AG04449 (cell line): Measurements from ENCODE around the gene TGM4.
"Not testable (repeated sequence)": the region's sequence is repeated elsewhere in the genome, so short reads cannot be mapped to it uniquely, and the experiment has no call there.

Experiments used
- CTCF ChIA-PET: fragments of 350-600 bp; formaldehyde crosslinking; extraction: SDS; loops from one replicate; lab custom pipeline; 2021; ENCODE audit warnings: antibody characterized with exemption; lab: Yijun Ruan, JAX
- POLR2A ChIA-PET: fragments of 400-600, 350-600 bp; formaldehyde crosslinking; extraction: SDS; loops from one replicate; lab custom pipeline; 2020; ENCODE audit warnings: antibody characterized with exemption, inconsistent platforms; lab: Yijun Ruan, JAX
- DNase-seq: peaks from one replicate; pipeline ENCODE4 v3.0.0-alpha.2; 2010; ENCODE audit warnings: low read depth, low spot score
- H3K4me3 ChIP-seq: 2 replicates; pipeline ENCODE4 v1.5.1; 2011; ENCODE audit warnings: low read depth, mild to moderate bottlenecking, control low read depth, low read length
- TF ChIP-seq, protein P1 (sequence below): IDR thresholded peaks from one replicate; pipeline ENCODE4 v1.5.1; 2011; ENCODE audit warnings: mild to moderate bottlenecking, moderate library complexity, low read length, control low read depth, inconsistent platforms; ENCODE audit not compliant: insufficient read depth; ENCODE audit errors: missing control alignments

TGM4 gene

GRCh38 chr3:44833394-44833793 lies 41.0 kb upstream of the TGM4 start:
- ChIA-PET CTCF (no interaction called here), POLR2A (interaction anchor here (0.7 kb wide), 1 partner anchor 323 kb away, joined by 3 read pairs; no protein-coding TSS in a partner anchor)
- TF ChIP-seq, protein P1, sequence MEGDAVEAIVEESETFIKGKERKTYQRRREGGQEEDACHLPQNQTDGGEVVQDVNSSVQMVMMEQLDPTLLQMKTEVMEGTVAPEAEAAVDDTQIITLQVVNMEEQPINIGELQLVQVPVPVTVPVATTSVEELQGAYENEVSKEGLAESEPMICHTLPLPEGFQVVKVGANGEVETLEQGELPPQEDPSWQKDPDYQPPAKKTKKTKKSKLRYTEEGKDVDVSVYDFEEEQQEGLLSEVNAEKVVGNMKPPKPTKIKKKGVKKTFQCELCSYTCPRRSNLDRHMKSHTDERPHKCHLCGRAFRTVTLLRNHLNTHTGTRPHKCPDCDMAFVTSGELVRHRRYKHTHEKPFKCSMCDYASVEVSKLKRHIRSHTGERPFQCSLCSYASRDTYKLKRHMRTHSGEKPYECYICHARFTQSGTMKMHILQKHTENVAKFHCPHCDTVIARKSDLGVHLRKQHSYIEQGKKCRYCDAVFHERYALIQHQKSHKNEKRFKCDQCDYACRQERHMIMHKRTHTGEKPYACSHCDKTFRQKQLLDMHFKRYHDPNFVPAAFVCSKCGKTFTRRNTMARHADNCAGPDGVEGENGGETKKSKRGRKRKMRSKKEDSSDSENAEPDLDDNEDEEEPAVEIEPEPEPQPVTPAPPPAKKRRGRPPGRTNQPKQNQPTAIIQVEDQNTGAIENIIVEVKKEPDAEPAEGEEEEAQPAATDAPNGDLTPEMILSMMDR, result no peak
- no peak for DNase-seq
- no peak overlapping the region for H3K4me3 ChIP-seq

- CTCF ChIA-PET, result no interaction called here
These were observed 38.7 kb upstream of the TGM4 start for GRCh38 chr3:44835684-44836083.

DNA sequence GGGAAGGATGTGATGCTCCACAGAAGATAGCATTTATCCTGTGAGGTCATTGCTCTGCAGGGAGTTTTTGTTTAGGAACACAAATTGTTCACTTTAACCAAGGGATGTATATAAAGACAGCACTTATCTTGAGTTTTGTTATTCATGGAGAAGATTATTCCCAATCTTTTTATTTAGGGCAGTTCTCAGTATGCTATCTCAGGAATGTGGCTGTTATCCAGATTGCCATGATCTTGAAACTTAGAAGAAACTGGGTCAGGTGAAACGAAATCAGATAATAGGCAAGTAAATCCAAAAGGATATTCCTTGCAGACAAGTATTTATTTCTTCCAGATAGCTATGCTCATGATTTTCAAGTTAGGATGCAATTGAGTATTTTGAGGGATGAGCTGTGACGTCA lies 32.0 kb upstream of the TGM4 start:
- CTCF ChIA-PET, result no interaction called here
- TF ChIP-seq, protein P1, result no peak

More at GRCh38 chr3:44835684-44836083, 38.7 kb upstream of the TGM4 start:
- H3K4me3 ChIP-seq, result no peak overlapping the region
- DNase-seq, result no peak
- TF ChIP-seq, protein P1, result no peak
- POLR2A ChIA-PET, result no interaction called here

GRCh38 chr3:44845528-44846520 lies 28.6 kb upstream of the TGM4 start:
- DNase-seq, result peak; percentile 28
- H3K4me3 ChIP-seq, result no peak overlapping the region
- ChIA-PET POLR2A (no interaction called here), CTCF (interaction anchor here (1.3 kb wide), 1 partner anchor 67 kb away, joined by 4 read pairs; no protein-coding TSS in a partner anchor)
- TF ChIP-seq, protein P1, result no peak

More for the DNA sequence above, 32.0 kb upstream of the TGM4 start:
- no peak for DNase-seq
- POLR2A ChIA-PET, result no interaction called here
- no peak overlapping the region for H3K4me3 ChIP-seq

DNA sequence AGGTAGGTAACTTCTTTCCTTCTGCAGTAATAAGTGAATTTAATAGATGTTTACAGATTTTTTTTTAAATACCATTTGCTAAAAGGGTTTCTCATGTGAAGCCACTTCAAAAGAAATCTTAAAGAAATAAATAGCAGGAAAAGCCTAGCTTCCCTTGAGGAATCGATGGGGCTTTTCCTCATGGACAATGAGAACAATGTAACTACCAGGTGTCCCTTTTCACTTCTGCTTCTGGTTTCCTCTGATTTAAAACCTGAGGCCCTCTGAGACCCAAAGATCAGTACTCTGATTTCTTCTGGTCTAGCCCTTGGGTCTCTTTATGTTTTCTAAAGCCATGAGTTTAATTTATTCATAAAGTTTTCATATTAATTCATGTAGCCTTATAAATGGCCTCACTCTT lies 25.8 kb upstream of the TGM4 start:
- TF ChIP-seq, protein P1, result no peak
- POLR2A ChIA-PET, result no interaction called here
- no peak overlapping the region for H3K4me3 ChIP-seq
- DNase-seq, result no peak
- CTCF ChIA-PET, result no interaction called here

- not testable (repeated sequence) for DNase-seq
These were observed 17.7 kb upstream of the TGM4 start for GRCh38 chr3:44856663-44857062.

More at GRCh38 chr3:44856663-44857062, 17.7 kb upstream of the TGM4 start:
- CTCF ChIA-PET, H3K4me3 ChIP-seq, POLR2A ChIA-PET: not testable (repeated sequence)
